Keratinocyte (primary cell): ENCODE results near the gene TRA2B.

Experiments used
- CTCF ChIP-seq, 3 experiments: IDR thresholded peaks in 1 of 3; conservative IDR thresholded peaks in 1 of 3; optimal IDR thresholded peaks in 1 of 3; 2 replicates in 2 of 3; 3 replicates in 1 of 3; pipeline versions ENCODE3 to v1.5.1; 2011; ENCODE audit warnings: low read length in 3 of 3, mild to moderate bottlenecking in 3 of 3, moderate library complexity in 2 of 3, control low read depth in 1 of 3, inconsistent platforms in 1 of 3; ENCODE audit not compliant: insufficient read depth in 2 of 3; ENCODE audit errors: extremely low read depth in 1 of 3
- EZH2 ChIP-seq: IDR thresholded peaks from one replicate; pipeline ENCODE4 v1.6.1; 2012; ENCODE audit warnings: inconsistent platforms, mild to moderate bottlenecking, low read length, moderate library complexity

GRCh38 chr3:185976100-185976499, 38.3 kb upstream of the TRA2B start:
- TF ChIP-seq CTCF (optimal IDR thresholded peaks at IDR 0.05 in 1 of 3, IDR thresholded peaks at IDR 0.05 in 1 of 3, conservative IDR thresholded peaks at IDR 0.05 in 1 of 3; ENCODE audit: extremely low read depth in 1 of 3, insufficient read depth in 2 of 3, low read length in 3 of 3) (no peak), EZH2 (no peak)
